PC-3 (cell line): ENCODE measurements around the gene PDXK.

Source experiments
- EZH2 ChIP-seq: fragments of 300-600 bp; sonication (generic); IDR thresholded peaks from one replicate; pipeline ENCODE4 v1.6.1; 2017; ENCODE audit warnings: antibody characterized with exemption, mild to moderate bottlenecking, low read length; ENCODE audit not compliant: unreplicated experiment
- EZH2phosphoT487 ChIP-seq: fragments of 300-600 bp; sonication (generic); IDR thresholded peaks from 2 replicates; pipeline ENCODE4 v1.6.1; 2018; ENCODE audit warnings: mild to moderate bottlenecking, antibody characterized with exemption, low read length, borderline replicate concordance
- TF ChIP-seq, protein P1 (sequence below): fragments of 300-600 bp; sonication (generic); conservative IDR thresholded peaks from 2 replicates; pipeline ENCODE4 v1.5.1; 2017; ENCODE audit warnings: antibody characterized with exemption, low read depth, mild to moderate bottlenecking, low read length

GRCh38 chr21:43779660-43780059 lies 60.7 kb downstream of the PDXK start:
- TF ChIP-seq, protein P1, sequence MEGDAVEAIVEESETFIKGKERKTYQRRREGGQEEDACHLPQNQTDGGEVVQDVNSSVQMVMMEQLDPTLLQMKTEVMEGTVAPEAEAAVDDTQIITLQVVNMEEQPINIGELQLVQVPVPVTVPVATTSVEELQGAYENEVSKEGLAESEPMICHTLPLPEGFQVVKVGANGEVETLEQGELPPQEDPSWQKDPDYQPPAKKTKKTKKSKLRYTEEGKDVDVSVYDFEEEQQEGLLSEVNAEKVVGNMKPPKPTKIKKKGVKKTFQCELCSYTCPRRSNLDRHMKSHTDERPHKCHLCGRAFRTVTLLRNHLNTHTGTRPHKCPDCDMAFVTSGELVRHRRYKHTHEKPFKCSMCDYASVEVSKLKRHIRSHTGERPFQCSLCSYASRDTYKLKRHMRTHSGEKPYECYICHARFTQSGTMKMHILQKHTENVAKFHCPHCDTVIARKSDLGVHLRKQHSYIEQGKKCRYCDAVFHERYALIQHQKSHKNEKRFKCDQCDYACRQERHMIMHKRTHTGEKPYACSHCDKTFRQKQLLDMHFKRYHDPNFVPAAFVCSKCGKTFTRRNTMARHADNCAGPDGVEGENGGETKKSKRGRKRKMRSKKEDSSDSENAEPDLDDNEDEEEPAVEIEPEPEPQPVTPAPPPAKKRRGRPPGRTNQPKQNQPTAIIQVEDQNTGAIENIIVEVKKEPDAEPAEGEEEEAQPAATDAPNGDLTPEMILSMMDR: no peak
- TF ChIP-seq EZH2 (no peak), EZH2phosphoT487 (no peak)
